NCI-H1694 treated with DMSO at 0.1 percent for 48 hours (cell line): ENCODE measurements around the gene TMTC1.
"Not testable (repeated sequence)": the region's sequence is repeated elsewhere in the genome, so short reads cannot be mapped to it uniquely, and the experiment has no call there.

Experiments
- DNase-seq: peaks from one replicate; lab custom pipeline; 2025; lab: John Stamatoyannopoulos, UW

TMTC1 gene

DNA sequence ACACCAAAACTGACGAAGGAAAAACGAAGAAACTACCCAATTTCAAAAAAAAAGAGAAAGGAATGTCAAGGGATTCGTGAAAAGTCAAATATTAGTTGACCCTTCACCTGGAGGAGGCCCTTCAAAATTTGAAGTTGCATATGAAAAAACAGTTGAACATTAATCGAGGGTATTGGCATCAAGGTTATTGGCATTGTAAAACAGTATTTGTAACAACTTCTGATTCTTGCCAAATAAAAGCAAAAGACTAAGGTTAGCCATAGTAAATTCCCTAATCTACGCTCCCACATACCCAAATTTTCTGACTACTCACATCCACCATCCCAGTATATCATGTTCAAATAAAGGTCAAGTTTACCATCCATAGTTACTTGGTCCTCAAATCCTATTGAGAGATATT is 118.6 kb downstream of the TMTC1 start:
- no peak for DNase-seq

GRCh38 chr12:29662734-29663323 is 120.9 kb downstream of the TMTC1 start:
- no peak for DNase-seq

DNA sequence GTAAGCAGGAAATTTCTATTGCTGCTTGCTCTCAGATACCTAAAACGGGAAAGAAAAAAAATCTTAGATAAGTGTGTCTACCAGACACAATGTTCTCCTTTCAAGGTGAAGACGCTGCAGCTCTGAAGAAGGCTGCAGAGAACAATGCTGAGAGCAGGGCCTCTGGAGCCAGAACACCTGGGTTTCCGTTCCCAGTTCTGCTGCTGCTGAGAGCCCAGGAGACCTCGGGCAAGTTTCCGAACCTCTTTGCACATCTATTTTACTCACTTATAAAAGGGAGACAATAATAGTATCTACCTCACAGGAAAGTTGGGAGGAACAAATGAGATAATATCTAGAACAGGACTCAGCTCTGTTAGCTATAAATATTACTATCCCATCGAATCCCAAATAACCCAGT is 122.9 kb downstream of the TMTC1 start:
- DNase-seq, result no peak

GRCh38 chr12:29656762-29657538 is 126.8 kb downstream of the TMTC1 start:
- DNase-seq, result no peak

DNA sequence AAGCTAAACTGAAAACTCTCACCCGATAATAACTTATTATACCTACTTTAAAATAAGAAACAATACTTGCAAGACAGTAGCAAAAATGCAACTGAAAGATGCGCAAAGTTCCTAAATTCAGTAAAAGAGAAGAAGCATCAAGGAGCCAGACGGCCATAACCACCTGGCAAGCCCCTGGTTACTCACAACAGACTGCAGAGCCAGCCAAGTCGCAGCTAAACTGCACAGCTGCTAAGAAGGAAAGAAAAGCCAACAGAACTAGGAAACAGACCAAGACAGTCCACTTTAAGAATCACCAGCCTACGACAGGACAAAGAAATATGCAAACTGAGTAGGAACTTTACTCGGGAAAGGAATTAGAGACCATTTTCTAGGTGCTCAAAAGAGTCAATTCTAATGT is 127.9 kb downstream of the TMTC1 start:
- DNase-seq, result no peak

DNA sequence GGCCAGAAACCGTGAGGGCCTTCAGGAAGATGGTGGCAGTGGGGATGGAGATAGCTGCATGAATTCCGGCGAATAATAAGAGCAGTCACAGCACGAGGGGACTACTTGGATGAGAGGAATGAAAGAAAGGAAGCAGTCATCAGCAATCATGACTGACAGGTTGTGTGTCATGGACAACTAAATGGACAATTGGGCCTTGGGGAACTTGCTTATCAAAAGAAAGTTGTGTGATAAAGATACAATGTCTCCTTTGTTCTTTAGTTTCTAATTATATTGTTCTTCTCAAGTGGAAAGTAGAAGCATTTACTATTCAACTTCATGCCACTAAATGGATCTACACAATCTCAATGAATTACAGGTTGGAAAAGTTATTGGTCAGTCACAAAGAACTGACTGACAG is 130.5 kb downstream of the TMTC1 start:
- DNase-seq, result no peak

GRCh38 chr12:29650371-29650770 is 133.4 kb downstream of the TMTC1 start:
- no peak for DNase-seq

DNA sequence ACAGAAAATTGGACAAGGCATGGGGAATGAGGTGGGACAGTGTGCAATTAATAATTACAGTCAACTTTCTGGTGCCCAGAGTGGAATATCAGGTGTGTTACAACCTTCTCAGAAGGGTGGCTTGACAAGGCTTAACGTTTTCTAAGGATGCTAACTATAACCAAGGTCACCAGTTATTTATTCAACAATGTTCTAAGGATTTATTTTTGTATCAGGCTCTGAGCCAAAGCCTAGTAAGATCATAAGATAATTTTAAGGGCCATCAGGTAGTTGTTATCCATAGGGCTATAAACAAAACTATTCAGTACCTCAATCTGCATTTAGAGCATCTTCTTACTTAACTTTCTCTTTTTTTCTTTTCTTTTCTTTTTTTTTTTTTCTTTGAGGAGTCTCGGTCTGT is 134.0 kb downstream of the TMTC1 start:
- no peak for DNase-seq

DNA sequence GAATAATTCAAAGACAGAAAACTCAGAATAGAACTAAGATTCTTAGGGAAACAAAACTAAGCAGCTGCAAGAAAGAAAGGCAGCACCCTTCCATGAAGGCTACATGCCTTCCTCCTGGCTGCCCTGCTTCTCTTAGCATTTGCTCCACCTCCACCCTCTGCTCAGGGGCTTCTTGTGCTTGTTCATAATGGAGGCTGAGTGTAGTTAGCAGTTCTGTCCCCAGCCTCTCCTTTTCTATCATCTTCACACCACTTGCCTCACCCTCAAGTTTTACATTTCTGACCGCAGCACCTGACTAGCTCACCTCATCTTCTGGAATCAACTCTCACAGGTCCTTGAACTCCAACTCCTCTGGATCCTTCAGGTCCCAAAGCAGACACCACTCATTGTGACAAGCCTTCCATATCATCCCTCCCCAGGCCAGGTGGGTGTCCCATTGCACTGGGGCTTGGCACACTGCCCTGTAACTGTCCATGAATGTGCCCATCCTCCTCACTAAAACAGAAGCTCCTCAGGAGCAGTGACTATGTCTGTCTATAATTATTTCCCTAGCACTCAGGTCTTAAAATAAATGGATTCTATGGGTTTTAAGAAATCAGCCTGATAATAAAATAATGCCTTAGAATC is 139.1 kb downstream of the TMTC1 start:
- no peak for DNase-seq

- DNase-seq, result no peak
Measured at GRCh38 chr12:29640589-29641345, 143.0 kb downstream of the TMTC1 start.

GRCh38 chr12:29639893-29640495 is 143.7 kb downstream of the TMTC1 start:
- no peak for DNase-seq

GRCh38 chr12:29638528-29638927 is 145.2 kb downstream of the TMTC1 start:
- no peak for DNase-seq

DNA sequence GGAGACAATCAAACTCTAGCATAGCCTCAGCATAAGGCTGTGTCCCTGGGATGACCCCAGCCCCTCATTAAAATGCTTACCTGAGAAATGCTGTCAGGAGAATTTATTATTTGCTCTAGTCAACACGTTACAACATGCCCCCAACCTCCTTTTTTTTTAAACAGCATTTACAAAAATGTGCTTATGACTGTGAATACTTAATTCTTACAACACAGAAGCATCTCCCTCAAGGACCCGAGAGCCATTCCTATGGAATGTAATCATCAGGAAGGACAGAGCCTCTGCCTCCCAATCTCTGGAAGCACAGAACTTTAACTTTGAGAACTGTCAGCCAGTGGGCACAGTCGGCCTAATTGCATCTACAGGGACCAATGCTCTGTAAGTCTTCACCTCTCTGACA is 149.7 kb downstream of the TMTC1 start:
- DNase-seq, result no peak

DNA sequence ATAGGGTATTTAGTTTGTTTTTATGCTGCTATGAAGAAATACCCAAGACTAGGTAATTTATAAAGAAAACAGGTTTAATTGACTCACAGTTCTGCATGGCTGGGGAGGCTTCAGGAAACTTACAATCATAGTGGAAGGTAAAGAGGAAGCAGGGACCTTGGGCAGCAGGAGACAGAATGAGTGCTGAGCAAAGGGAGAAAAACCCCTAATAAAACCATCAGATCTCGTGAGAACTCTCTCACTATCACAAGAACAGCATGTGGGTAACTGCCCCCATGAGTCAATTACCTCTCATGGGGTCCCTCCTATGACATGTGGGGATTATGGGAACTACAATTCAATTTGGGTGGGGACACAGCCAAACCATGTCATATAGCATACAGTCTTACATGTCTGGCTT is 153.6 kb downstream of the TMTC1 start:
- not testable (repeated sequence) for DNase-seq

- DNase-seq, result no peak
Measured at GRCh38 chr12:29627221-29627620, 156.5 kb downstream of the TMTC1 start.

- DNase-seq, result no peak
Measured at GRCh38 chr12:29625359-29625953, 158.3 kb downstream of the TMTC1 start.

DNA sequence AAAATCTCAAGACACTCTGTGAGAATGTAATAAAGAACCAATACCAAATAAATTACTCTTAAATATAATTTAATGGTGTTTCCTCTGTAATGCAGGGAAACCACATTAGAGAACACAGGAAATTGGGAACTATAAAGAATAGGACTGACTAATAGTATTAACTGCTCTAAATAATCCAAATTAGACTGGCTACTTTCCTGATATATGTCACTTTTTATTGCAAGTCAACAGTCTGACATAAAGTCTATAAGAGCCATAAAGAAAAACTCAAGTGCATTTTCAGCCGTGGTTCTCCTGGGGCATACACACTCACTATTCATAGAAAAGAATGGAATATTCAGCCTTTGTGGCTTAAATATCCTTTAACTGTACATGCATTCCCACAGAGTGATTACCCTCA is 161.5 kb downstream of the TMTC1 start:
- DNase-seq, result no peak

DNA sequence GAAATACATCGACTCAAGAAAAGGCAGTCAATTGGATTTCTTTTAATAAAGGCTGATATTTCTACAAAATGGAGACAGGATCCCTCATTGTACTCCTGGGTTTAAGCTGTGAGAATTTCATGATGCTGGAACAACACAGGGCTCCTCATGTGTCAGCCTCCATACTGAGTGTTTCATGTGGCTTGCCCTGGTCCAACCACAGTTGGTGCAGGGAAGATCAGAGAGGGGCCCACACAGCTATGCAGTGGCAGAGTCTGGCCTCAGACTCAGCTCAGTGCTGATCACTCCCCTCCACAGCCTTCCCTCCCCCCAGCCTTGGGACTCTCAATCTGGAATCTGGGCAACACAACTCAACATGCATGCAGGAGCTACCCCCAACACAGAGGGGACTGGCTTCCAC is 163.7 kb downstream of the TMTC1 start:
- no peak for DNase-seq

GRCh38 chr12:29617407-29617803 is 166.3 kb downstream of the TMTC1 start:
- no peak for DNase-seq

GRCh38 chr12:29616664-29617406 is 166.9 kb downstream of the TMTC1 start:
- DNase-seq, result no peak

DNA sequence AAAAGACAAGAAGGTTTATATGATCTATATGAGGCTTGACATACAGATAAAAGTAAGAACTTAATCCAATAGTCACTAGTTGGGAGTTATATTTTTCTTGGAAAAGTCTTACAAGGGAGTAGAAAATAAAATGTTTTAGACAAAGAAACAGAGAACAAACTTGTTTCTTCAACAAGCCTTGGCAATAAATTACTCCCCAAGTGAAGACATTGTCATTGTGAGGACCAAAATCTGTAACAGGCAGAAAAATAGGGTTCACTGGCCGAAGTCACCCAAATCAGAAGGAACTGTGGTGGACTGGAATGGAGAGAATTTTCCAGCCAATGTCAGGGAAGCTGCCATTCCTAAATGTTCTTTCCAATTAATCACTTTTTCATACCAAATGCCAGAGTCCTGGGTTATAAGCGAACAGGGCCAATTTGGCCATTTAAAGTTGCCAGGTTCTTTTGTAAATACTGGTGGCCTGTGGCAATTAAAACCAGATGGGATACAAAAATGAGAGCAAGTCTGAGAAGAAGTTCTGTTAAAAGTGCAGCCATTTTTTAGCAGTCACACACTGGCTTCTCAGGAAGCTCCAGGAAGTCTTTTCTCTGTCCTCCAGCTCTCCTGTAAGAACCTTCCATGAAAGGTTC is 168.9 kb downstream of the TMTC1 start:
- DNase-seq, result no peak
